Fibroblast of lung (primary cell): Measurements from ENCODE around the gene CCDC181.

Experiments used
- EZH2 ChIP-seq: IDR thresholded peaks from 2 replicates; pipeline ENCODE4 v1.5.1; 2012; ENCODE audit warnings: low read length, control low read depth, mild to moderate bottlenecking; ENCODE audit errors: missing control alignments
- TF ChIP-seq, protein P1 (sequence below), 2 donors: IDR thresholded peaks in 1 of 2; conservative IDR thresholded peaks in 1 of 2; 1 replicate in 1 of 2; 2 replicates in 1 of 2; pipeline ENCODE4 v1.5.1; 2011 to 2012; ENCODE audit warnings: low read length in 2 of 2, control low read depth in 1 of 2, inconsistent platforms in 1 of 2, low read depth in 1 of 2, mild to moderate bottlenecking in 1 of 2

DNA sequence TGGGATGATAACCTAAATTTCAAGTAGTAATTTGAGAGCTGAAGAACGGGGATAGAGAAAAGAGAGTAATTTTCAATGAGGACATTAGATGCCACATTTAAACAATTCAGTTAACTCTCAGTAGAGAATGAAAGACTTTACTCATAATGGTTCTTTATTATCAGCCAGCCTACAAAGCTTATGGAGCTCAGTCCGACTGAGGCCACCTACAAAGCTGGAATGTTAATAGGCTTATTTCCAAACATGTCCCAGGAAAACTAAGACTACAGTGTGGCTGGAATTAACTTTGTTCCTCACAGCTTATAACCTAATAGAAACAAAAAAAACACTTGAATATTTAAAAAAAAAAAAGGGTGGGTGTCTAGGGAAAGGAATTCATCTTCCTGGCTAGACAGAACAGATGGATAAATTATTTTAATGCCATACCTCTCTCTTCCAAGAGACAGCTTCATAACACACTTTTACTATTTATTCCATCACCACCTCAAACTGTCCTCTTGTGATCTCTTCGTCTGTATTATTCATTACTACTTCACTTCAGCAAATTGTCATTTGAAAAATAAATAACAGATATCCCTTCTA lies 48.6 kb upstream of the CCDC181 start:
- TF ChIP-seq, protein P1, sequence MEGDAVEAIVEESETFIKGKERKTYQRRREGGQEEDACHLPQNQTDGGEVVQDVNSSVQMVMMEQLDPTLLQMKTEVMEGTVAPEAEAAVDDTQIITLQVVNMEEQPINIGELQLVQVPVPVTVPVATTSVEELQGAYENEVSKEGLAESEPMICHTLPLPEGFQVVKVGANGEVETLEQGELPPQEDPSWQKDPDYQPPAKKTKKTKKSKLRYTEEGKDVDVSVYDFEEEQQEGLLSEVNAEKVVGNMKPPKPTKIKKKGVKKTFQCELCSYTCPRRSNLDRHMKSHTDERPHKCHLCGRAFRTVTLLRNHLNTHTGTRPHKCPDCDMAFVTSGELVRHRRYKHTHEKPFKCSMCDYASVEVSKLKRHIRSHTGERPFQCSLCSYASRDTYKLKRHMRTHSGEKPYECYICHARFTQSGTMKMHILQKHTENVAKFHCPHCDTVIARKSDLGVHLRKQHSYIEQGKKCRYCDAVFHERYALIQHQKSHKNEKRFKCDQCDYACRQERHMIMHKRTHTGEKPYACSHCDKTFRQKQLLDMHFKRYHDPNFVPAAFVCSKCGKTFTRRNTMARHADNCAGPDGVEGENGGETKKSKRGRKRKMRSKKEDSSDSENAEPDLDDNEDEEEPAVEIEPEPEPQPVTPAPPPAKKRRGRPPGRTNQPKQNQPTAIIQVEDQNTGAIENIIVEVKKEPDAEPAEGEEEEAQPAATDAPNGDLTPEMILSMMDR (conservative IDR thresholded peaks at IDR 0.05 in 1 of 2, IDR thresholded peaks at IDR 0.05 in 1 of 2; ENCODE audit: low read depth in 1 of 2, low read length in 2 of 2), result no peak
- TF ChIP-seq EZH2, result no peak
